Measurements from ENCODE around the gene IGF1R. TPM values are rescaled to one million over a fixed set of nuclear protein-coding genes. Genes with fewer than 3 reads are reported as not detected.

The IGF1R gene
- total RNA-seq, 1 experiment from 2014 or later: 16.3 TPM

- TF ChIP-seq ATF3 (IDR thresholded peaks at IDR 0.05): no peak
- TF ChIP-seq TCF7L2 (IDR thresholded peaks at IDR 0.05; ENCODE audit: borderline replicate concordance, extremely low read depth, insufficient read depth, insufficient read length): peak; percentile 70
Measured at GRCh38 chr15:98800437-98801233, 152.3 kb downstream of the IGF1R start (continued).

GRCh38 chr15:98801234-98801561, 152.9 kb downstream of the IGF1R start:
- POLR2A ChIA-PET: no interaction called here
- H3K9ac ChIP-seq (ENCODE audit: low read length): peak overlapping the region; percentile 28
- CTCF ChIA-PET: no interaction called here

GRCh38 chr15:98802187-98802586, 153.8 kb downstream of the IGF1R start:
- H3K9me3 ChIP-seq (ENCODE audit: control insufficient read depth in 1 of 2, insufficient read depth in 1 of 2, low read depth in 1 of 2, low read length in 2 of 2): no peaks in the 10 kb centered on the region
- intact Hi-C loops (cut with micrococcal nuclease): no loop called here
- H3K4me2 ChIP-seq (ENCODE audit: low read length): no peak overlapping the region
- CTCF ChIA-PET: no interaction called here
- peaks cover 58 to 63% of the 10 kb centered on the region in 2 experiments for H3K4me1 ChIP-seq (ENCODE audit: control insufficient read depth in 1 of 2, insufficient read depth in 2 of 2, low read length in 2 of 2)
- no peaks in the 10 kb centered on the region for H3K9me2 ChIP-seq (ENCODE audit: insufficient read depth)
- ATAC-seq (no peak), DNase-seq (ENCODE audit: low read depth, low spot score) (no peak)
- H3K27ac ChIP-seq (ENCODE audit: low read depth, low read length): peak overlapping the region; percentile 91; the same call in 1 of the 2 replicates
- RAD21 ChIA-PET (ENCODE audit: low non-redundant PET in 1 of 2, low total read pairs in 2 of 2, uncharacterized antibody in 2 of 2, unreplicated experiment in 2 of 2): no interaction called here
- no peak overlapping the region for H2AFZ ChIP-seq (ENCODE audit: low read depth, low read length, poor library complexity, severe bottlenecking)
- POLR2A ChIA-PET: no interaction called here
- H3K4me3 ChIP-seq (replicated peaks in 1 of 2; ENCODE audit: low read depth in 1 of 2, low read length in 2 of 2): no peak overlapping the region
- H3K36me3 ChIP-seq (ENCODE audit: control insufficient read depth in 1 of 2, insufficient read depth in 2 of 2, low read length in 2 of 2): no peaks in the 10 kb centered on the region
- H3K9ac ChIP-seq (ENCODE audit: low read length): no peak overlapping the region
- BruUV-seq (replicated peaks): no TSS peak
- H3K79me2 ChIP-seq (ENCODE audit: insufficient read depth, low read length): no peaks in the 10 kb centered on the region
- no peaks in the 10 kb centered on the region for H3K27me3 ChIP-seq (ENCODE audit: insufficient read depth, low read length)
- H4K20me1 ChIP-seq (ENCODE audit: insufficient read depth): no peaks in the 10 kb centered on the region
- TF ChIP-seq ATF3 (IDR thresholded peaks at IDR 0.05) (no peak), CTCF (IDR thresholded peaks at IDR 0.05 in 2 of 3, conservative IDR thresholded peaks at IDR 0.05 in 1 of 3; ENCODE audit: borderline replicate concordance in 1 of 3, insufficient read depth in 1 of 3, low read depth in 2 of 3, low read length in 2 of 3) (no peak), FOSL1 (IDR thresholded peaks at IDR 0.05; ENCODE audit: low read depth) (no peak), ZBTB33 (IDR thresholded peaks at IDR 0.05; ENCODE audit: extremely low read depth, insufficient replicate concordance, low read length) (no peak), EZH2 (IDR thresholded peaks at IDR 0.05) (no peak), ZFX (IDR thresholded peaks at IDR 0.05) (no peak), ZNF274 (IDR thresholded peaks at IDR 0.05; ENCODE audit: low read depth, low read length) (no peak), TCF7L2 (IDR thresholded peaks at IDR 0.05; ENCODE audit: borderline replicate concordance, extremely low read depth, insufficient read depth, insufficient read length) (no peak), YY1 (IDR thresholded peaks at IDR 0.05; ENCODE audit: extremely low read depth, insufficient replicate concordance, low read depth, low read length) (no peak), EGR1 (IDR thresholded peaks at IDR 0.05; ENCODE audit: low read depth) (no peak)

More at GRCh38 chr15:98801234-98801561, 152.9 kb downstream of the IGF1R start:
- H3K4me3 ChIP-seq (replicated peaks in 1 of 2; ENCODE audit: low read depth in 1 of 2, low read length in 2 of 2): no peak overlapping the region
- intact Hi-C loops (cut with micrococcal nuclease): no loop called here
- no peak for TF ChIP-seq RAD21 (IDR thresholded peaks at IDR 0.05; ENCODE audit: low read depth)
- no peaks in the 10 kb centered on the region for H3K27me3 ChIP-seq (ENCODE audit: insufficient read depth, low read length)
- peaks cover 58 to 63% of the 10 kb centered on the region in 2 experiments for H3K4me1 ChIP-seq (ENCODE audit: control insufficient read depth in 1 of 2, insufficient read depth in 2 of 2, low read length in 2 of 2)
- RAD21 ChIA-PET (ENCODE audit: low non-redundant PET in 1 of 2, low total read pairs in 2 of 2, uncharacterized antibody in 2 of 2, unreplicated experiment in 2 of 2): interaction anchor here in 1 of 2 experiments (1.2 kb wide), 1 partner anchor 50 kb away, joined by 5 read pairs; no protein-coding TSS in a partner anchor
- H3K9me3 ChIP-seq (ENCODE audit: control insufficient read depth in 1 of 2, insufficient read depth in 1 of 2, low read depth in 1 of 2, low read length in 2 of 2): no peaks in the 10 kb centered on the region
- no peaks in the 10 kb centered on the region for H3K36me3 ChIP-seq (ENCODE audit: control insufficient read depth in 1 of 2, insufficient read depth in 2 of 2, low read length in 2 of 2)
- H3K79me2 ChIP-seq (ENCODE audit: insufficient read depth, low read length): no peaks in the 10 kb centered on the region
- H2AFZ ChIP-seq (ENCODE audit: low read depth, low read length, poor library complexity, severe bottlenecking): no peak overlapping the region
- ATAC-seq (no peak), DNase-seq (ENCODE audit: low read depth, low spot score) (no peak)
- H3K9me2 ChIP-seq (ENCODE audit: insufficient read depth): no peaks in the 10 kb centered on the region
- H3K4me2 ChIP-seq (ENCODE audit: low read length): peak overlapping the region; percentile 78
- peak overlapping the region; percentile 91 for H3K27ac ChIP-seq (ENCODE audit: low read depth, low read length)
- H4K20me1 ChIP-seq (ENCODE audit: insufficient read depth): no peaks in the 10 kb centered on the region
- no TSS peak for BruUV-seq (replicated peaks)
